ENCODE measurements around the gene GPBP1L1.
"Not testable (repeated sequence)": the region's sequence is repeated elsewhere in the genome, so short reads cannot be mapped to it uniquely, and the experiment has no call there.

The GPBP1L1 gene

DNA sequence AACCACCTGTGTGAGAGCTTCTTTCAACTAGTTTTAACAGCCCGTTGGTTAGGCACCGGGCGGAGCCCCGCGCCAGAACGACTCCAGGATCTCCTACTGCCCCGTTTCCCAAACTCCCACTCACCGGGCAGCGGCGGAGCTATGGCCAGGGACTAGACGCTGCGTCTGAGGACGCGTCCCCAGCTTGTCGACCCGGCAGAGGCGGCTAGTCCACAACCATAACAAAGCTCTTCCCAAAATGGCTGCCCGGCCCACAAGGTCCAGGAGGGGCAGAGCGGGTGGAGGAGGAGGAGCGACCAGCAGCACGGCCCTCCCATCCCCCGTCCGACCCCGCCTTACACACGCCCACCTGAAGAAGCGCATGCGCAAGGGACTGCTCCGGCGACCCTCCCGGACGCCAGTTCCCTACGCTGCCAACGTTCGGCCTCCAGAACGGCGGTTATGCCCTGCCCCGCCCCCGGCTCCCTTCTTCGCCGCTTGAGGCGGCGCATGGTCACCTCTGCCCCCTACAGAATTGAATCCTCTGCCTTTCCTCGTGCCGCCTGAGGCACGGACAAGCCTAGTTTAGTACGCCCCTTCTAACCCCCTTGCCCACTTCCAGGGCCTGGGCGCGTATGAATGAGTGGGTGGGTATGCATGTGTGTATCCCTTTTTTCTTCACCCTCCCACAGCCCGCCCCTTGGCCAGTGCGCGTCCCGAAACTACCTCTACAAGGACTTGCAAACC lies at the start of gene GPBP1L1:
Gene GPBP1L1 (minus strand): TSS at position 246 of the 726 bp plus-strand sequence. CDS start 27,446 bp downstream, outside the sequence.
- DNase-seq (ENCODE audit: extremely low spot score, insufficient read length, low read depth), result peak; percentile 97
- no peak for FAIRE-seq

DNA sequence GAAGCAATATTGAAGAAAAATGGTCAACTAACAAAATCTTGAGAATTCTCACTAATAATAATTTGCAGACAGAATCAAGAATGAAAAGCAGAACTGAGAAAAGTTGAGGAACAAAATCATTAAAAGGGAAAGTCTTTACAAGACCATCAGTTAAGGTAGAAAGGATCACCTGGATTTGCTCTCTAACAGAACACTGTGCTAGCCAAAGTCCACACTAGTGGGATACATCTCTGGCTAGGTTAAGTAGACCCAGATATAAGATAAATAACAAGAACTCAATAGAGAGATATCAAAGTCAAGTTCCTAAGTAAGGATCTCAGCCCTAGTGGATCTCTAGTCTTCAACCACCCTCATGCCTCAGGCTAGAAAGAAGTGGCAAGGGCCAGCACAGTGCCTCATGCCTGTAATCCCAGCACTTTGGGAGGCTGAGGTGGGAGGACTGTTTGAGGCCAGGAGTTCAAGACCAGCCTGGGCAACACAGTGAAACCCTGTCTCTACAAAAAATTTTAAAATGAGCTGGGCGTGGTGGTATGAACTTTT lies 44.5 kb upstream of the GPBP1L1 start:
- FAIRE-seq (no peak), DNase-seq (ENCODE audit: extremely low spot score, insufficient read length, low read depth) (no peak)

DNA sequence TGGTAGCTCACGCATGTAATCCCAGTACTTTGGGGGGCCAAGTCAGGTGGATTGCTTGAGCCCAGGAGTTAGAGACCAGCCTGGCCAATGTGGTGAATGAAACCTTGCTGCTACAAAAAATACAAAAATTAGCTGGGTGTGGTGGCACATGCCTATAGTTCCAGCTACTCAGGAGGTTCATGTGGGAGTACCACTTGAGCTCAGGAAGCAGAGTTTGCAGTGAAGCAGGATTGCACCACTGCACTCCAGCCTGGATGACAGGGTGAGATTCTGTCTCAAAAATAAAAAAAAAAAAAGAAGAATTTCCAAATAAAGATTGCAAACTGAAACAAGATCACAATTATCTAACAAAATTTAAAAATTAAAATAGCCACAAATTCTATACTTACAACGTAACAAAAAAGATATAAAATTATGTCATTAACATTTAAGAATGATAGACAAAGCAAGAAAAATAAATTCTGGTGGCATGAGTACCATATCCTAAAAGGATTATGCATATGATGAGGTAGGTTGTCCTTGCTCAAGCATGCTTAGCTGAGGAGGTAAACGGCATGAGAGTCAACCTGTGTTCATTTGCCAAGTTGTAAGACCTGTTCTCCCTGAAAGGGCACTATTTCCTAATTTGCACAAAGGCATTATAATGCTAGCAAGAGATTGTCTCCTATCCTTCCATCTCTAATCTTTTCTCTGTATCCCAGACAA lies 43.9 kb upstream of the GPBP1L1 start:
- FAIRE-seq (no peak), DNase-seq (ENCODE audit: extremely low spot score, insufficient read length, low read depth) (no peak)

- FAIRE-seq; DNase-seq (ENCODE audit: extremely low spot score, insufficient read length, low read depth): not testable (repeated sequence)
Measured at GRCh38 chr1:45726007-45726406, 39.7 kb upstream of the GPBP1L1 start.

DNA sequence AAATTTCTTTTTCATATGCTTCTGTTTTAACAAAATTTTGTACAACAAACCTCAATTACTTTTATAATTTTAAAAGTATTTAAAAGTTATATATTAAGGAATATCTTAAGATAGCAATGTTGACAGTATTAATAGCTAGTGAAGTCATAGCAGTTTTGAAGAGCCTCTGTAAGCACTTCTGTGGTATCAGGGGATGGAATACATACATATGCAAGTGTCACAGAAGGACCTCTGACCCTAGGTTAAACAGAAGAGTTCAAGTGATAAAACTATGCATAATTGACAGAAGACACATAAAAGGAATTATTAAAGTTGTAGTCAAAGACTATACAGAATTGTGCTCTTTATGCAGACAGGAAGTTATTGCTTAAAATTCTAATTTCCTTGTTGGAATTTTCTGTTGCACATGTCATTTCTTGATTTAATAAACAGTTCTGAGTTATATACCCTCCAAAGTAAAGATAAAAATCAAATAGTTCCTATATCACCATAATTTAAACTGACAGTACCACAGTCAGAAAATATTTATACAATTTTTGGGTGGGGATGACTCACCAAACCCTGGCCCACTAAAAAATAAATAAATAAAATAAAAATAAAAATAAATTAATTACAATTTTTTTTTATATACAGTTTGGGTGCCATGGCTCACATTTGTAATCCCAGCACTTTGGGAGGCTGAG lies 37.1 kb upstream of the GPBP1L1 start:
- FAIRE-seq (no peak), DNase-seq (ENCODE audit: extremely low spot score, insufficient read length, low read depth) (no peak)

GRCh38 chr1:45722809-45723208 lies 36.5 kb upstream of the GPBP1L1 start:
- DNase-seq (ENCODE audit: extremely low spot score, insufficient read length, low read depth), result no peak
- FAIRE-seq, result no peak

- DNase-seq (ENCODE audit: extremely low spot score, insufficient read length, low read depth), result no peak
- FAIRE-seq, result no peak
Measured at GRCh38 chr1:45721207-45721606, 34.9 kb upstream of the GPBP1L1 start.

GRCh38 chr1:45718289-45718688 lies 32.0 kb upstream of the GPBP1L1 start:
- FAIRE-seq, result no peak
- no peak for DNase-seq (ENCODE audit: extremely low spot score, insufficient read length, low read depth)

DNA sequence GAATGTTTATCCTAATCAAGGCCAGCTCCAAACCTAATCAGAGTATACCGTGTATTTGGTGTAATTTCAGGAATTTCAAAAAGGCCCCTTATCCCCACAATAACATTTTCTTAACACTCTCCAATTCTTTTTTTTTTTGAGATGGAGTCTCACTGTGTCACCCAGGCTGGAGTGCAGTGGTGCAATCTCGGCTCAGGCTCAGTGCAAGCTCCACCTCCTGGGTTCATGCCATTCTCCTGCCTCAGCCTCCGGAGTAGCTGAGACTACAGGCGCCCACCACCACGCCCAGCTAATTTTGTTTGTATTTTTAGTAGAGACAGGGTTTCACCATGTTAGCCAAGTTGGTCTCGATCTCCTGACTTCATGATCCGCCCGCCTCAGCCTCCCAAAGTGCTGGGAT lies 31.1 kb upstream of the GPBP1L1 start:
- not testable (repeated sequence) for FAIRE-seq; DNase-seq (ENCODE audit: extremely low spot score, insufficient read length, low read depth)

GRCh38 chr1:45716700-45717099 lies 30.4 kb upstream of the GPBP1L1 start:
- FAIRE-seq (no peak), DNase-seq (ENCODE audit: extremely low spot score, insufficient read length, low read depth) (no peak)

GRCh38 chr1:45713711-45714110 lies 27.4 kb upstream of the GPBP1L1 start:
- FAIRE-seq, result no peak
- DNase-seq (ENCODE audit: extremely low spot score, insufficient read length, low read depth), result no peak

DNA sequence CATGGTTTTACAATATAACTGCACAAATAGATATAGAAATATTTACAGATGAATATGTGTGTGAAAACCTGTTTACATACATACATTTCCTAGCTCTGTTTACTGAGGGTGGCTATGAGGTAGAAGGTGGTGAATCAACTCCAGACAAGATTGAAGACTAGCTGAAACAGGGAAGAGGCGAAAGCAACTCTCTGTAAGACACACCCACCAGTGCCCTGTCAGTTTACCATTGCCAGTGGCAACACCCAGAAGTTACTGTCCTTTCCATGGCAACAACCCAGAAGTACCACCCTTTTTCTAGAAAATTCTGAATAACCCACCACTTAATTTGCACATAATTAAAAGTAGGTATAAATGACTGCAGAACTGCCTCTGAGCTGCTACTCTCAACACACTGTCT lies 18.3 kb upstream of the GPBP1L1 start:
- no peak for DNase-seq (ENCODE audit: extremely low spot score, insufficient read length, low read depth)
- no peak for FAIRE-seq

DNA sequence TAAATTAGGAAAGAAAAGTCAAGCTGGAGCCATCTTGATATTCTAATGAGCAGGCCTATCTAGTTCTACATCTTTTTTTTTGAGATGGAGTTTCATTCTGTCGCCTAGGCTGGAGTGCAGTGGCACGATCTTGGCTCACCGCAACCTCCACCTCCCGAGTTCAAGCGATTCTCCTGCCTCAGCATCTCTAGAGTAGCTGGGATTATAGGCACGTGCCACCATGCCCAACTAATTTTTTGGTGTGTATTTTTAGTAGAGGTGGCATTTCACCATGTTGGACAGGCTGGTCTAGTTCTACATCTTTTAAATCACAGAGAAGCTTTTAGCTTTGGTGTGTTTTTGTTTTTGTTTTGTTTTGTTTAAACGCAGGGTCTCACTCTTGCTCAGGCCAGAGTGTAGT lies 8.5 kb upstream of the GPBP1L1 start:
- FAIRE-seq, result no peak

DNA sequence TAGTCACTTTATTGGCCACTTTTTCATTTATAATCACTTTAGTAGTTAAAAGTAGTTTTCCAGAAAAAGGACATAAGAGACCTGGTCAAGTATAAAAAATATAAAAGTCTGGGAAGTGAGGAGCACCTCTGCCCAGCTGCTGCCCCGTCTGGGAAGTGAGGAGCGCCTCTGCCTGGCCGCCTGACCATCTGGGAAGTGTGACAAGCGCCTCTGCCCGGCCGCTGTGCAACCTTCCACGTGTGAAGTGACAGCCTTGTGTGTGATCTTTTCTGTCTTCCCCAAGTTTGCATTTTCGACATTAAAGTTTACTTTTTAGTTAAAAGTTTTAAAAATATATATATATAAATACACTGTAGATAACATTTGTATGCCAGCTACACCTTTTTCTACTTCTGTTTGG lies 7.5 kb upstream of the GPBP1L1 start:
- FAIRE-seq, result not testable (repeated sequence)

More for the DNA sequence above, 8.5 kb upstream of the GPBP1L1 start:
- no peak for DNase-seq (ENCODE audit: extremely low spot score, insufficient read length, low read depth)

DNA sequence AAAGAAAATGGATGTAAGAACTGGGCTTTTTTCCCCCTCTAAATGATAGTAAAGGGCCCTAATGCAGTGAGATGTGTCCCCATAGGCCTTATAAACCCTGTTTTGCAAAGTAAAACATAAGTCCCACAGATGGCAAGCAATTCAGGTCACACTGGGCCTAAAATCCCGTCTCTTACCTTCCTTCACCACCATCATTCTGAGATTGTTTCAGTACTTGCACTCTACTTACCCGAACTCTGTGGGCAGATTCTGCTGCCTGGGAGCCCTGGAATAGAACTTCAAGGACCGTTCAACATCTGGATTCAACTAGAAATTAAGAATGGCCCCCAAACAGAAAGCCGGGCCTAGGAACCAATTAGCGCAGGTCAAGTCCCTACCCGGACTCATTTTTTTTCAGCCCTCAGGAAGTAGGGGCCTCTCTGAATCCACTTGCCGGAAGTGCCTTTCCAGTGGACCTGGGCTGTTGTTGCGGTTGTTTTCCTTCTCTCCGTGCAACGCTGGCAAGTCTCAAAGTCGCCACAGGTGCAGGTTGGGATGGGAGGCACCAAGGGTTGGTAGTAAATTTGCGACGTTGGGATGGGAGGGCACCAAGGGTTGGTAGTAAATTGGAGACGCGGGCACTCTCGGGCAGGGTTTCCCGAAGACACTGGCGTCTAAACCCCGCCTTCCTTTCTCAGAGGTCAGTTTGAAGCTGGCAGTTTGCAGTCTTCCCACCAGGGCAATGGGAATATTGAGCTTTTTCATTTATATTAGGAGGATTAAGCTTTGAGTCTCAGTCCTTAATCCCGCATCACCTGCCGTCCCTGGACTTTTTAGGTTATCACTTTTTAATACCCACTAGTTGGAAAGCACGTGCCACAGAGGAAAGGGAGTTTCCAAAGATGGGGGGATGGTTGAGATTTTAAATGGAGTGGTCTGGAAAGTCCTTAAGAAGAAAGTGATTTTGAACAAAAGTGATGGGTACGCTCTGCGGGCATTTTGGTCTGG lies 1.7 kb upstream of the GPBP1L1 start, which contains the start of gene TMEM69:
Gene TMEM69 (plus strand): TSS at position 428 of the 987 bp plus-strand sequence. CDS start 2,888 bp downstream, outside the sequence.
- DNase-seq (ENCODE audit: extremely low spot score, insufficient read length, low read depth), result peak; percentile 57
- FAIRE-seq, result peak; percentile 73

More for the DNA sequence above, 7.5 kb upstream of the GPBP1L1 start:
- DNase-seq (ENCODE audit: extremely low spot score, insufficient read length, low read depth), result not testable (repeated sequence)

DNA sequence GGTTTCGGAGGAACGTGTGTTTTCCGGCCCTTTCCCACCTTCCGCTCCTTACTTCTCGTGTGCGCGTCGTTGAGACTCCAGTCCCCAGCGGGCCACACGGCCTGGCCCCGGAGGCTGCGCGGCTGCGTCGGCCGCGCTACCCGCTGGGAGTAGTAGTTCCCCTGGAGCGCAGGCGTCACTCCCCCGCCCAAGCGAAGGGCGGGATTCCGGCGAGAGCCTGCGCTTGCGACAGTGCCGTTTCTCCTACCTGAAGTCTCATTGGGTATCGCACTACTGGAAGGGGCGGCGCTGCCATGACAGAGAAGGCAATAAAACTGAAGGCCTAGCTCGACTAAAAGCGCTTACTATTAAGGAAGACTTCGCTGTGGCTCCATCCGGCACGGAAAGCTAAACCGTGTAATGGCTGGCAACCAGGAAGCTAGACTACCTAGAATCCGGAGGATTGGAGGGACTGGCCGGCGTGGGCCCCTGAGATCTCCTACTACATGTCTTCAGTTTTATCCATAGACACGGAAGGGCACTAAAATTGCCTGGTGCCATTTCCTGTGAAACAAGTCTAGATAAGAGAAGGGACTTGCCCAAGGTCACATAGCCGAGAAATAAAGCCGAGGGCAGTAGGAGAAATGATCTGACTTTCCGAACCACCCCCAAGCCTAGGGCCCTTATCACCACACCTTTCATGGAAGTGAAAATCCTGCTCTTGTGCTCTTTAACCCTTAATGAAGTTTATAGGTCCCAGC lies 851 bp upstream of the GPBP1L1 start:
- peak; percentile 99 for FAIRE-seq
- peak; percentile 82 for DNase-seq (ENCODE audit: extremely low spot score, insufficient read length, low read depth)

DNA sequence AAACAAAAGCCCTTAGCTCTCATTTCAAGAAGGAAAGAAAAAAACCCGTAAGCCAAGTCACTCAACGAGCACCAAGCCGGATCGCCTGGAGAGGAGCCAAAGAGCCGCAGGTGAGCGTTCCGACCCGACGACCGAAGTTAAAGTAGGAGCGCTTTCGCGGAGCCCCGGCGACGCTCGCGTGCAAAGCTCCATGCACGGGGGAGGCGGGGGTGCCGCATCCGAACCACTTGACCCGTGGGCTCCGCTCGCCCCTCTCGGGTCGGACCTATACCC lies 382 bp downstream of the GPBP1L1 start:
- FAIRE-seq (peak; percentile 58), DNase-seq (ENCODE audit: extremely low spot score, insufficient read length, low read depth) (no peak)

- FAIRE-seq, result no peak
- no peak for DNase-seq (ENCODE audit: extremely low spot score, insufficient read length, low read depth)
Measured at GRCh38 chr1:45685308-45686014, 872 bp downstream of the GPBP1L1 start.

Measured in GM18507 (cell line).